CD4-positive, alpha-beta T cell treated with Interleukin-15 for 1 hour (primary cell): ENCODE results near the gene CIDEC.

Experiments used
- DNase-seq: peaks from one replicate; pipeline ENCODE4 v3.0.0-alpha.2; 2020

The CIDEC gene

GRCh38 chr3:9879830-9880549 lies at the start of gene CIDEC:
TSS of gene CIDEC (minus strand) at chr3:9880253. CDS start at chr3:9878486, 1,767 bp downstream.
- DNase-seq, result no peak

GRCh38 chr3:9928158-9928557 lies 48.1 kb upstream of the CIDEC start:
- no peak for DNase-seq

GRCh38 chr3:9918261-9919038 lies 38.4 kb upstream of the CIDEC start:
- DNase-seq, result no peak

GRCh38 chr3:9917820-9918219 lies 37.8 kb upstream of the CIDEC start:
- no peak for DNase-seq

- no peak for DNase-seq
Observed at GRCh38 chr3:9916734-9917680, 37.0 kb upstream of the CIDEC start, which contains the start of gene IL17RC. TSS of gene IL17RC (plus strand) at chr3:9917098. CDS start at chr3:9917316, 218 bp downstream.

GRCh38 chr3:9916346-9916733 lies 36.3 kb upstream of the CIDEC start:
- no peak for DNase-seq

GRCh38 chr3:9915254-9916141 lies 35.4 kb upstream of the CIDEC start:
- no peak for DNase-seq

GRCh38 chr3:9914559-9915253 lies 34.7 kb upstream of the CIDEC start:
- DNase-seq, result no peak

- no peak for DNase-seq
Observed at GRCh38 chr3:9914011-9914410, 34.0 kb upstream of the CIDEC start.

- no peak for DNase-seq
Observed at GRCh38 chr3:9913601-9914000, 33.5 kb upstream of the CIDEC start.

GRCh38 chr3:9912294-9912935 lies 32.4 kb upstream of the CIDEC start:
- DNase-seq, result no peak

GRCh38 chr3:9911863-9912262 lies 31.8 kb upstream of the CIDEC start:
- DNase-seq, result no peak

- DNase-seq, result no peak
Observed at GRCh38 chr3:9909221-9910013, 29.4 kb upstream of the CIDEC start.

- no peak for DNase-seq
Observed at GRCh38 chr3:9908286-9908685, 28.2 kb upstream of the CIDEC start.

- no peak for DNase-seq
Observed at GRCh38 chr3:9906480-9906879, 26.4 kb upstream of the CIDEC start.

GRCh38 chr3:9903904-9904303 lies 23.9 kb upstream of the CIDEC start:
- DNase-seq, result no peak

GRCh38 chr3:9903238-9903624 lies 23.2 kb upstream of the CIDEC start:
- no peak for DNase-seq

- no peak for DNase-seq
Observed at GRCh38 chr3:9902372-9903237, 22.6 kb upstream of the CIDEC start, which contains the start of gene IL17RE. TSS of gene IL17RE (plus strand) at chr3:9902848. CDS start at chr3:9902933, 85 bp downstream.

GRCh38 chr3:9901967-9902366 lies 21.9 kb upstream of the CIDEC start:
- no peak for DNase-seq
